Stimulated activated CD8-positive, alpha-beta memory T cell treated with anti-CD3 and anti-CD28 coated beads, Interleukin-2, amount 100 ng/mL, for 1 hour (primary cell): ENCODE measurements around the gene MUSTN1.

ENCODE experiments used
- DNase-seq, 2 donors: peaks; one replicate each; pipeline ENCODE4 v3.0.0-alpha.2; 2020; ENCODE audit warnings: low read depth in 2 of 2

Gene MUSTN1

DNA sequence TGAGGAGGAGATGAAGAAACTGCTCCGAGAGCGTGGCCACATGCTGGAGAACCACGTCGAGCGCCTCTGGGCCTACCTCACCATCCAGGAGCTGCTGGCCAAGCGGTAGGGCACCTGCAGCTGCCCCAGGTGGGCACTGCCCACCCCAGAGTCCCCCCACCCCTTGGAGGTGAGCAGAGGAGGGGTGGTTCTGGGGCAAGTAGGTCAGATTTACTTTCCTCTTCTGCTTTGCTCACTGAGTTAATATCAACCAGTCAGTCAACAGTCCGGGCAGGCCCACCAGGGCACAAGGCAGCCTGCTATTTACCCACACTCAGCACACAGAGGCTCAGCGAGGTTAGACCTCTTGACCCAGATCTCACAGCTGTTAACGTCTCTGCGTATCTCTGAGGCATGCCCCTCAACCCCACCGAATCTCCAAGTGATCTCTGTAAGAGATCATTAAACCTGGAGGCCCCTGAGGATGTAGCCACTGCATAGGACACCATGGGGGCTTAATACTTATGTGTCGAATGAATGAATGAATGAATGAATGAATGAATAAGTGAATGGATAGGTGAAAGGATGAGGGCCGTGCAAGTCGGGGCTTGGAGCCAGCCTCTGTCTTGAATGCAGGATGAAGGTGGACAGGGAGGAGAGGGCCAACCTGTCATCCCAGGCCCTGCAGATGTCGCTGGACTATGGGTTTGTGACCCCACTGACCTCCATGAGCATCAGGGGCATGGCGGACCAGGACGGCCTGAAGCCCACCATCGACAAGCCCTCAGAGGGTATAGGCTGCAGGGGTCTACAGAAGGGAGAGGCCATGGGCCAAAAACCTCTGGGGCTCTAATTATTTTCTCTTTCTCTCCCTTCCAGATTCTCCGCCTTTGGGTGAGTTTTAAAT, 48.2 kb downstream of the MUSTN1 start:
- no peak for DNase-seq

DNA sequence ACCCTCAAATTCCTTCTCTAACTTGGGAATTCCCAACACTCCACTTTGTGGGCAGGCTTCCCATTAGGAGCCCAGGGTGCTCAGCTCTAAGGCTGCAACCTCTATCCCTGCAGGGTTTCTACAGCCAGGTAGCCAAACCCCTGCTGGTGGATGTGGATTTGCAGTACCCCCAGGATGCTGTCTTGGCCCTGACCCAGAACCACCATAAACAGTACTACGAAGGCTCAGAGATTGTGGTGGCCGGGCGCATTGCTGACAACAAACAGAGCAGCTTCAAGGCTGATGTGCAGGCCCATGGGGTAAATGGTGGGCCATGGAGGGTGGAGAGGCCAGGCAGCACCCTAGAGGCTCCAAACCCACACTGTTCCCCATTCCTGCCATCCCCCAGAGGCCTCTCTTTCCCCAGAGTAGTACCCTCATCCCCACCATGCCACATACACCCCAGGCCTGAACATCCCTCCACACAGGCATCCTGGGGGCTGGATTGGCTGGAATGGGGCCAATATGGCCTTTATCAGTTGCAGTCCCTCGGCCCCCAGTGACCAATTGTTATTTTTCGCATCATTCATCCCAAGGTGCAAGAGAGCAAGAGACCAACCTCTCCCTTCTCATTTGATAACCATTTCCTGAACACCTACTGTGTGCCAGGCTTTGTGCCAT, 49.8 kb downstream of the MUSTN1 start:
- DNase-seq: no peak

DNA sequence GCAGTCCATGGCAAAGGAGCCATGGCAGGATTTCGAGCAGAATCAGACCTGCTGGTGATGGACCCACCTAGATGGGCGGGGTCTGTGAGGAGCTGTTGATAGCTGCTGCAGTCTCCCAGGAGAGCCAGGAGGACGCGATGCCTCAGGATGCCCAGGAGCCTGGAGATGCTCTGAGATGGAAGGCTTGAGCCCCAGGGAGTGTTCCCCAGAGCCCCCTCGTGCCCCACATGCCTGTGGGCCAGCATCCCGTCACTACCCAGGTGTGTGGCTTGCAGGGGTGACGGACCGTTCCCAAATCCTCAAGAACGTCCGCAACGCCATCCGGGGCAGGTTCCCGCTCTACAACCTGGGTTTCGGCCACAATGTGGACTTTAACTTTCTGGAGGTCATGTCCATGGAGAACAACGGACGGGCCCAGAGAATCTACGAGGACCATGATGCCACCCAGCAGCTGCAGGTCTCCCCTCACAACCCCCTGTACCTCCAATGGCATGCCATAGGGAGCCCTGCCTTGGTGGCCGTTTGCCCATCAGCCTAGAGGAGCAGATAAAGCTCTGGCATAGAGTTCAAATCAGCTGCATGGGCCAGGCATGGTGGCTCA, 50.7 kb downstream of the MUSTN1 start:
- no peak for DNase-seq

DNA sequence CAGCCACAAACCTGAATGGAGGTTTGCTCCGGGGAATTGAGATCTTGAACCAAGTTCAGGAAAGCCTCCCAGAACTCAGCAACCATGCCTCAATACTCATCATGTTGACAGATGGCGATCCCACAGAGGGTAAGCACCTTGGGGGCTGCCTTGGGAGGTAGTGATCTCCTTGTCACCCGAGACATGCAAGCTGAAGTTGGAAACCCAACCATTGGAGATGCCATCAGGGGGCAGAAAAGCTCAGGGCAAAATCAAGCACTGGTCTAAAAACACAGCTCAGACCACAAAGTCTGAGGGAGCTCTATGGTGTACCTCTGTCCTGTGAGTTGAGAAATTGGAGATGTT, 51.6 kb downstream of the MUSTN1 start:
- no peak for DNase-seq
